GM23248 (cell line): ENCODE results near the gene PROM1. TPM values are rescaled to one million over a fixed set of nuclear protein-coding genes. Genes with fewer than 3 reads are reported as not detected.

ENCODE experiments used
- DNase-seq: peaks from one replicate; pipeline ENCODE4 v3.0.0-alpha.2; 2015
- H2AFZ ChIP-seq: fragments of 200-600 bp; sonication (generic); 2 replicates; pipeline ENCODE4 v1.6.1; 2016; ENCODE audit warnings: antibody characterized with exemption
- H3F3A ChIP-seq: fragments of 200-600 bp; sonication (generic); 2 replicates; pipeline ENCODE4 v1.6.1; 2016; ENCODE audit warnings: mild to moderate bottlenecking, antibody characterized with exemption, mixed run types; ENCODE audit not compliant: insufficient read depth
- H3K27ac ChIP-seq: fragments of 200-600 bp; sonication (generic); 2 replicates; pipeline ENCODE4 v1.5.1; 2016; ENCODE audit warnings: mild to moderate bottlenecking
- H3K27me3 ChIP-seq: fragments of 200-600 bp; sonication (generic); replicated peaks from 2 replicates; pipeline ENCODE4 v1.6.1; 2016; ENCODE audit warnings: mild to moderate bottlenecking; ENCODE audit not compliant: insufficient read depth
- H3K36me3 ChIP-seq: fragments of 200-600 bp; sonication (generic); 2 replicates; pipeline ENCODE4 v1.6.1; 2016; ENCODE audit warnings: low read depth, mild to moderate bottlenecking
- H3K4me1 ChIP-seq: fragments of 200-600 bp; sonication (generic); 2 replicates; pipeline ENCODE4 v1.6.1; 2016; ENCODE audit warnings: mild to moderate bottlenecking; ENCODE audit not compliant: insufficient read depth
- H3K4me2 ChIP-seq: fragments of 200-600 bp; sonication (generic); one replicate; pipeline ENCODE4 v1.6.1; 2016; ENCODE audit warnings: mild to moderate bottlenecking; ENCODE audit not compliant: unreplicated experiment
- H3K4me3 ChIP-seq: fragments of 200-600 bp; sonication (generic); 2 replicates; pipeline ENCODE4 v1.5.1; 2016; ENCODE audit warnings: mild to moderate bottlenecking
- H3K79me2 ChIP-seq: fragments of 200-600 bp; sonication (generic); 2 replicates; pipeline ENCODE4 v1.6.1; 2016; ENCODE audit warnings: mild to moderate bottlenecking; ENCODE audit not compliant: insufficient read depth
- H3K9ac ChIP-seq: fragments of 200-600 bp; sonication (generic); 2 replicates; pipeline ENCODE4 v1.6.1; 2016; ENCODE audit warnings: mild to moderate bottlenecking
- H3K9me2 ChIP-seq: fragments of 200-600 bp; sonication (generic); 2 replicates; pipeline ENCODE4 v1.6.1; 2016; ENCODE audit warnings: mixed run types, mild to moderate bottlenecking, moderate library complexity; ENCODE audit not compliant: insufficient read depth
- H3K9me3 ChIP-seq: fragments of 200-600 bp; sonication (generic); one replicate; pipeline ENCODE4 v1.6.1; 2017; ENCODE audit warnings: low read depth
- H4K20me1 ChIP-seq: fragments of 200-600 bp; sonication (generic); 2 replicates; pipeline ENCODE4 v1.6.0; 2016; ENCODE audit not compliant: insufficient read depth
- EZH2 ChIP-seq: fragments of 200-600 bp; sonication (generic); IDR thresholded peaks from 2 replicates; pipeline ENCODE4 v1.6.1; 2018; ENCODE audit warnings: antibody characterized with exemption, mild to moderate bottlenecking; ENCODE audit not compliant: insufficient read depth, poor library complexity, severe bottlenecking
- EZH2phosphoT487 ChIP-seq: fragments of 200-600 bp; sonication (generic); IDR thresholded peaks from 2 replicates; pipeline ENCODE4 v1.6.1; 2018; ENCODE audit warnings: antibody characterized with exemption, moderate library complexity, mild to moderate bottlenecking, low read depth; ENCODE audit not compliant: insufficient read depth
- WGBS, 2 experiments: methylation state at CpG; one replicate each; pipeline ENCODE4 v1.1.6; 2015 to 2017; ENCODE audit warnings: low lambda C conversion rate in 2 of 2, low coverage in 1 of 2; ENCODE audit errors: missing lambda C conversion rate in 2 of 2; 5-methylcytosine and 5-hydroxymethylcytosine counted together
- in situ Hi-C: fragments of 300-500 bp; cut with MboI; formaldehyde crosslinking; loops from 2 replicates; pipeline ENCODE4 v1.15.0; 2020
- polyA plus RNA-seq: library from polyadenylated mRNA; unstranded; fragments of >200 nt; fragmentation: Nextera tagmentation; extraction: Ambion mirVana; gene quantifications from 2 replicates; pipeline ENCODE4 v1.2.1, GENCODE V29; 2016
- total RNA-seq: library from RNA; depleted of rRNA; stranded (reverse); fragments of >200 nt; shearing (Covaris generic); gene quantifications from 2 replicates; pipeline ENCODE4 v1.2.3, GENCODE V29; 2014

PROM1 gene
- total and polyA plus RNA-seq, 2 experiments from 2014 or later: not detected

GRCh38 chr4:16026160-16026761 lies 57.6 kb downstream of the PROM1 start:
- Histone ChIP-seq H3K4me1 (no peaks in the 10 kb centered on the region), H3K9ac (no peak overlapping the region), H3K79me2 (no peaks in the 10 kb centered on the region), H4K20me1 (no peaks in the 10 kb centered on the region), H3K27me3 (peaks cover 3% of the 10 kb centered on the region; the same call in 1 of the 2 replicates), H3K9me3 (no peaks in the 10 kb centered on the region), H3K36me3 (no peaks in the 10 kb centered on the region), H3K9me2 (no peaks in the 10 kb centered on the region), H2AFZ (no peak overlapping the region), H3K27ac (no peak overlapping the region), H3F3A (peaks cover 5% of the 10 kb centered on the region; the same call in 1 of the 2 replicates), H3K4me3 (no peak overlapping the region), H3K4me2 (no peak overlapping the region)
- in situ Hi-C loops: loop anchor here (25.0 kb wide), 1 partner anchor 1336 kb away; no protein-coding TSS in a partner anchor
- peak; percentile 62 for DNase-seq
- no peak for TF ChIP-seq EZH2
- TF ChIP-seq EZH2phosphoT487: no peak
- WGBS, 2 experiments: 4 to 7% methylated on average over 5 of the region's 5 CpGs

GRCh38 chr4:16025268-16025667 lies 58.6 kb downstream of the PROM1 start:
- no peak for DNase-seq
- WGBS, 2 experiments: 74 to 77% methylated on average over 5 of the region's 5 CpGs
- H3K79me2 ChIP-seq: no peaks in the 10 kb centered on the region
- no peaks in the 10 kb centered on the region for H3K36me3 ChIP-seq
- no peaks in the 10 kb centered on the region for H4K20me1 ChIP-seq
- in situ Hi-C loops: loop anchor here (25.0 kb wide), 1 partner anchor 1337 kb away; no protein-coding TSS in a partner anchor
- H2AFZ ChIP-seq: no peak overlapping the region
- no peak overlapping the region for H3K4me2 ChIP-seq
- no peak overlapping the region for H3K4me3 ChIP-seq
- no peaks in the 10 kb centered on the region for H3K9me2 ChIP-seq
- no peak for TF ChIP-seq EZH2
- no peak for TF ChIP-seq EZH2phosphoT487
- H3K27ac ChIP-seq: no peak overlapping the region
- H3K9me3 ChIP-seq: no peaks in the 10 kb centered on the region
- H3F3A ChIP-seq: peaks cover 5% of the 10 kb centered on the region; the same call in 1 of the 2 replicates
- H3K27me3 ChIP-seq: no peaks in the 10 kb centered on the region; the same call in 1 of the 2 replicates
- no peak overlapping the region for H3K9ac ChIP-seq
- H3K4me1 ChIP-seq: no peaks in the 10 kb centered on the region

GRCh38 chr4:16023776-16024408 lies 59.9 kb downstream of the PROM1 start:
- in situ Hi-C loops: no loop called here
- Histone ChIP-seq H3K9me3 (no peaks in the 10 kb centered on the region), H4K20me1 (no peaks in the 10 kb centered on the region), H3F3A (peaks cover 5% of the 10 kb centered on the region; the same call in 1 of the 2 replicates), H3K79me2 (no peaks in the 10 kb centered on the region), H3K9ac (no peak overlapping the region), H3K4me3 (no peak overlapping the region), H3K9me2 (no peaks in the 10 kb centered on the region), H3K4me2 (no peak overlapping the region), H3K27ac (no peak overlapping the region), H3K27me3 (peaks cover under 1% of the 10 kb centered on the region), H3K4me1 (no peaks in the 10 kb centered on the region), H3K36me3 (no peaks in the 10 kb centered on the region), H2AFZ (no peak overlapping the region)
- no peak for TF ChIP-seq EZH2phosphoT487
- no peak for TF ChIP-seq EZH2
- DNase-seq: peak; percentile 67
- WGBS, 2 experiments: 7 to 18% methylated on average over 10 of the region's 10 CpGs

- in situ Hi-C loops: no loop called here
- 81 to 88% methylated on average over 6 to 8 of the region's 8 CpGs for WGBS, 2 experiments
- H3K27ac ChIP-seq: no peak overlapping the region
- no peaks in the 10 kb centered on the region for H3K36me3 ChIP-seq
- no peak for DNase-seq
- H4K20me1 ChIP-seq: no peaks in the 10 kb centered on the region
- H3K4me1 ChIP-seq: no peaks in the 10 kb centered on the region
- no peak overlapping the region for H3K4me3 ChIP-seq
- H3K79me2 ChIP-seq: no peaks in the 10 kb centered on the region
- H3F3A ChIP-seq: peaks cover 5% of the 10 kb centered on the region; the same call in 1 of the 2 replicates
- no peak overlapping the region for H2AFZ ChIP-seq
- H3K9me3 ChIP-seq: no peaks in the 10 kb centered on the region
- peaks cover 5% of the 10 kb centered on the region for H3K27me3 ChIP-seq
- no peaks in the 10 kb centered on the region for H3K9me2 ChIP-seq
- no peak overlapping the region for H3K9ac ChIP-seq
- H3K4me2 ChIP-seq: no peak overlapping the region
- no peak for TF ChIP-seq EZH2phosphoT487
- TF ChIP-seq EZH2: no peak
Measured at GRCh38 chr4:16021804-16022560, 61.8 kb downstream of the PROM1 start.
